Cardiac muscle cell (in vitro differentiated cells and primary cell): ENCODE measurements around the gene RAP1GAP. TPM values are rescaled to one million over a fixed set of nuclear protein-coding genes. Genes with fewer than 3 reads are reported as not detected.

Source experiments
- DNase-seq, 2 donors: peaks; one replicate each; pipeline versions ENCODE4 v3.0.0 to v3.0.0-alpha.2; 2010 to 2017; ENCODE audit warnings: low read depth in 1 of 2, low spot score in 1 of 2
- H3K27ac ChIP-seq: fragments of 200-600 bp; sonication (generic); 2 replicates; pipeline ENCODE4 v1.5.1; 2016
- H3K27me3 ChIP-seq: fragments of 200-600 bp; sonication (generic); 2 replicates; pipeline ENCODE4 v1.6.0; 2016; ENCODE audit warnings: control low read depth
- H3K36me3 ChIP-seq: fragments of 200-600 bp; sonication (generic); 2 replicates; pipeline ENCODE4 v1.5.1; 2016; ENCODE audit warnings: control low read depth
- H3K4me1 ChIP-seq: fragments of 200-600 bp; sonication (generic); 2 replicates; pipeline ENCODE4 v1.8.1; 2017; ENCODE audit warnings: low read depth, mild to moderate bottlenecking, mixed run types
- H3K4me3 ChIP-seq: fragments of 200-600 bp; sonication (generic); 2 replicates; pipeline ENCODE4 v1.5.1; 2016; ENCODE audit warnings: mild to moderate bottlenecking
- H3K9me3 ChIP-seq: fragments of 200-600 bp; sonication (generic); 2 replicates; pipeline ENCODE4 v1.5.1; 2017; ENCODE audit warnings: low read depth, mild to moderate bottlenecking, control low read depth
- polyA plus RNA-seq: library from polyadenylated mRNA; unstranded; fragments of >200 nt; fragmentation: Nextera tagmentation; extraction: Ambion mirVana; gene quantifications from 2 replicates; pipeline ENCODE4 v1.2.1, GENCODE V29; 2016
- total RNA-seq: library from RNA; depleted of rRNA; stranded (reverse); fragments of >200 nt; gene quantifications from 2 replicates; pipeline ENCODE4 v1.2.3, GENCODE V29; 2016
- TF ChIP-seq, protein P1 (sequence below): IDR thresholded peaks from 2 replicates; pipeline ENCODE4 v1.5.1; 2012; ENCODE audit warnings: low read depth, mild to moderate bottlenecking, low read length

Gene RAP1GAP
- total and polyA plus RNA-seq, 2 experiments from 2014 or later, result 5.8 to 7.4 TPM

DNA sequence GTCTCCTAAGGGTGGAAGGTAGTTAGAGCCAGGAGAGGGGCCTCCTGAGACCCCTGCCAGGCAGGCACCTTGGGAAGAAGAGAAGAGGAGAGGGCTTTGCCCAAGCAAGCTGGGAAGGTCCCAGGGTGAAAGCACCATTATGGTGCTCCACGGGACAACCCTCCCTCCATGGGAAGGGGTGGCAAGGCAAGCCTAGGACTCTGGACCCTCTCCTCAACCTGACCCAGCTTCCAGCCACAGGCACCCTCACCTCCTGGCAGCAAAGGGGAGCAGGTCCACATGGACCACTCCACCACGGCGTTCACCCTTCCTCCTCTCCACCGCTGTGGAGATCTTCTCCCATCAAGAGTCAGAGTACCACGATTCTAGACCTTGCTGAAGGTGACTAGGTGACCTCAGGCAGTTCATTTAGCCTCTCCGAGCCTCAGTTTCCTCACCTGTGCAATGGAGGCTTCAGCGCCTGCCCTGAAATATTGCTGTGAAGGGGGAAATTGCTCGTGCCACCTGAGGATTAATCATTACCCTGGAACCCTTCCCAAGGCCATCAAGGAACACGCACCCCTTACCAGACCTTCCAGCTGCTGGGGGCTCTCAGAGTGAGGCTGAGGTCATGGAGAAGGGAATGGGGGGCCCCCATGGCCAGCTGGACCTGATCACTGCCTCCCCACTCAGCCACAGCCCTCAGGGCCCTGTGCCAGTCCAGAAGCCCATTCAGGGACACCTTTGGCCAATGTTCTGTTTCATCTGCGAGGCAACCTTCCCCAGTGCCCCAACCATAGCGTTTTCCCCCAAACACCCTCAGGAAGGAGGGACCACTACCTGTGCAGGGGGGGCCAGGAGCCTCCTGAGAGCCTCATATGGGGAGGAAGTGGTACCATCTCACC lies 1.6 kb downstream of the RAP1GAP start:
- Histone ChIP-seq H3K9me3 (no peaks in the 10 kb centered on the region), H3K4me3 (no peak overlapping the region), H3K27me3 (peaks cover 19% of the 10 kb centered on the region), H3K36me3 (no peaks in the 10 kb centered on the region), H3K27ac (no peak overlapping the region), H3K4me1 (peaks cover 3% of the 10 kb centered on the region)
- TF ChIP-seq, protein P1, sequence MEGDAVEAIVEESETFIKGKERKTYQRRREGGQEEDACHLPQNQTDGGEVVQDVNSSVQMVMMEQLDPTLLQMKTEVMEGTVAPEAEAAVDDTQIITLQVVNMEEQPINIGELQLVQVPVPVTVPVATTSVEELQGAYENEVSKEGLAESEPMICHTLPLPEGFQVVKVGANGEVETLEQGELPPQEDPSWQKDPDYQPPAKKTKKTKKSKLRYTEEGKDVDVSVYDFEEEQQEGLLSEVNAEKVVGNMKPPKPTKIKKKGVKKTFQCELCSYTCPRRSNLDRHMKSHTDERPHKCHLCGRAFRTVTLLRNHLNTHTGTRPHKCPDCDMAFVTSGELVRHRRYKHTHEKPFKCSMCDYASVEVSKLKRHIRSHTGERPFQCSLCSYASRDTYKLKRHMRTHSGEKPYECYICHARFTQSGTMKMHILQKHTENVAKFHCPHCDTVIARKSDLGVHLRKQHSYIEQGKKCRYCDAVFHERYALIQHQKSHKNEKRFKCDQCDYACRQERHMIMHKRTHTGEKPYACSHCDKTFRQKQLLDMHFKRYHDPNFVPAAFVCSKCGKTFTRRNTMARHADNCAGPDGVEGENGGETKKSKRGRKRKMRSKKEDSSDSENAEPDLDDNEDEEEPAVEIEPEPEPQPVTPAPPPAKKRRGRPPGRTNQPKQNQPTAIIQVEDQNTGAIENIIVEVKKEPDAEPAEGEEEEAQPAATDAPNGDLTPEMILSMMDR, result no peak
- DNase-seq, result no peak

DNA sequence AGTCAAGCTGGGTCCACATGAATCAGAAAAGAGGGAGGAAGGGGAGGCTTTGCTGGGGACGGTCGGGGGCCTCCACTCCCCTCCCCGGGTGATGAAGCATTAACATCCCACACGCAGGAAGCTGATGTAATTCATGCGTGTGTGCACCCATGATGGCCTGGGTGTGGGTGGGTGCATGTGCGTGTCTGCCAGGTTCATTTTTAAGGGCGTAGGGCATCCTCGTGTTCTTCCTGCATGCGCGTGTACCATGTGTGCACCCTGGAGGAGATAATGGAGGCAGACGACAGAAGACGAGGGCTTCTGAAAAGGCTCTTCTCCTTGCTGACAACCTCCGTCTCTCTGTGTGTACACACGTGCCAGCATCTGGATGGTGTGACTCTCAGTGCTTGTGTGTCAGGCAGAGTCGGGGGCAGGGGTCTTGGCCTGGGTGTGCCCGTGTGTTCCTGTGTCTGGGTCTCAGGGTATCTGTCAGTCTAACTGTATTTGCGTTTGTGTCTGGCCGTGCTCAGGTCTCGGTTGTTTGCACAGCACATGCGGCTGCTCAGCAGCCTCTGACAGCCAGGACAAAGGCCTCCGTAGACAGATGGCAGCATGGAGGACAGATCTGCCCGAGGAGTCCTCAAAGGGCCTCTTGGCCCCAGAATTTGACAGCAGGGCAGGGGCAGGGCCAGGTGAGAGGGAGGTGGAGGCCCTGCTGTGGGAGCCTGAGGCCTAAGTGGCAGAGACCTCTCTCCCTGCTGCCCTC lies 2.4 kb downstream of the RAP1GAP start:
- H3K4me1 ChIP-seq, result peaks cover 3% of the 10 kb centered on the region
- no peaks in the 10 kb centered on the region for H3K36me3 ChIP-seq
- DNase-seq, result no peak
- H3K27ac ChIP-seq, result no peak overlapping the region
- no peaks in the 10 kb centered on the region for H3K9me3 ChIP-seq
- H3K27me3 ChIP-seq, result peaks cover 22% of the 10 kb centered on the region
- TF ChIP-seq, protein P1, result no peak
- no peak overlapping the region for H3K4me3 ChIP-seq

DNA sequence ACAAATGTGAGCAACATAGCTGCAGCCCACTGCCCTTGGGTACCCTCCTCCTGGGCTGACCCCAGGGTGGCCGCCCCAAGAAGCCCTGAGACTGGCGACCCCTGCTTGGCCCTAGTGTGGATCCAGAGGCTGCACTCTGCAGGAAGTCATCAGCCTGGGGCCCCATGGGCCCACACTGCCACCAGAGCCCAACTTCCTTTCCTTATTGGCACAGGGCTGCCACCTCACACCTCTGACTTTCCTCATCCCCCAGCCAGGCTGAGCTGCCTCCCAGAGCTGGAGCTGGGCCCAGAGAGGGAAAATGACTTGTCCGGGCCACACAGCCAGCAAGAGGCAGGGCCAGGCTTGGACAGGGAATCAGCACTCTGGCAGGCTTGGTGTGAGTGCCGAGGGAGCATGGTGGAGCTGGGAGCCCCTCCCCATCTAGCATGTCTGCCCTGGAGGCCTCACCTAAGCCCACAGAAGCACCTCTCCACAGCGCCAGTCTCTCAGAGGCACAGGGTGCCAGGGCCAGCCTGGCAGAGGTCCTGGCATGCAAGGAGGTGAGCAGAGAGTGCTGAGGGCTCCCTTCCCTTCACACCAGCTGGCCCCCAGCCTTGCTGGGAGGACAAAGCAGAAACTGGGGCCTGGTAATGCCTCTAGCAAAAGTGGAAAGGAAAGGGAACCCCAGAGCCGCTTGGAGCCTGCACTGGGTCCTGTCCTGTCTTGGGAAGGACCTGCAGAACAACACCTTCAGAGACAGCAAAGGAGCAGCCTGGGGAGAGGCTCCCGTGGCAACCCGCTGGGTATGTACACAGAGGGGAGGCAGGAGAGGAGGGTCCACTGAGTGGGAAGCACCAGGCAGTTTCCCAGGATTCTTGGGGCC lies 3.2 kb downstream of the RAP1GAP start:
- Histone ChIP-seq H3K27me3 (peaks cover 30% of the 10 kb centered on the region), H3K9me3 (no peaks in the 10 kb centered on the region), H3K27ac (no peak overlapping the region), H3K36me3 (no peaks in the 10 kb centered on the region), H3K4me3 (no peak overlapping the region), H3K4me1 (peaks cover 3% of the 10 kb centered on the region)
- TF ChIP-seq, protein P1, result no peak
- DNase-seq, result no peak

- Histone ChIP-seq H3K9me3 (no peaks in the 10 kb centered on the region), H3K4me1 (peaks cover 3% of the 10 kb centered on the region), H3K27ac (no peak overlapping the region), H3K27me3 (peaks cover 37% of the 10 kb centered on the region), H3K4me3 (no peak overlapping the region), H3K36me3 (no peaks in the 10 kb centered on the region)
- TF ChIP-seq, protein P1, result no peak
- DNase-seq, result no peak
These were observed 4.2 kb downstream of the RAP1GAP start for GRCh38 chr1:21664806-21665588.
